Chondrocyte (in vitro differentiated cells): ENCODE data around the gene FFAR1. TPM values are rescaled to one million over a fixed set of nuclear protein-coding genes. Genes with fewer than 3 reads are reported as not detected.
"Not testable (repeated sequence)": the region's sequence is repeated elsewhere in the genome, so short reads cannot be mapped to it uniquely, and the experiment has no call there.

Source experiments
- DNase-seq: peaks from one replicate; pipeline ENCODE4 v3.0.0; 2021; ENCODE audit warnings: mixed read lengths, low spot score
- H3K27ac Mint-ChIP-seq: one replicate; pipeline ENCODE4 v1.8.0; 2021; ENCODE audit warnings: mild to moderate bottlenecking, moderate library complexity, mixed read lengths; ENCODE audit not compliant: unreplicated experiment
- H3K27me3 Mint-ChIP-seq: 2 replicates; pipeline ENCODE4 v1.8.0; 2021; ENCODE audit warnings: low read depth, mixed read lengths
- H3K36me3 Mint-ChIP-seq: 2 replicates; pipeline ENCODE4 v1.8.0; 2021; ENCODE audit warnings: low read depth, mixed read lengths
- H3K4me1 Mint-ChIP-seq: 2 replicates; pipeline ENCODE4 v1.8.0; 2021; ENCODE audit warnings: low read depth, mild to moderate bottlenecking, mixed read lengths
- H3K4me3 Mint-ChIP-seq: one replicate; pipeline ENCODE4 v1.8.0; 2021; ENCODE audit warnings: mild to moderate bottlenecking, moderate library complexity, mixed read lengths; ENCODE audit not compliant: unreplicated experiment
- H3K9me3 Mint-ChIP-seq: 2 replicates; pipeline ENCODE4 v1.8.0; 2021; ENCODE audit warnings: low read depth, mixed read lengths
- total RNA-seq: library from RNA; stranded (reverse); gene quantifications from 3 replicates; pipeline ENCODE4 v1.2.1, GENCODE V29; 2021
- TF ChIP-seq, protein P1 (sequence below): fragments of 200-600 bp; sonication (generic); IDR thresholded peaks from 2 replicates; pipeline ENCODE4 v1.5.0; 2021; ENCODE audit warnings: antibody characterized with exemption, mild to moderate bottlenecking, moderate library complexity

The FFAR1 gene
- total RNA-seq, 1 donor from 2014 or later = not detected

DNA sequence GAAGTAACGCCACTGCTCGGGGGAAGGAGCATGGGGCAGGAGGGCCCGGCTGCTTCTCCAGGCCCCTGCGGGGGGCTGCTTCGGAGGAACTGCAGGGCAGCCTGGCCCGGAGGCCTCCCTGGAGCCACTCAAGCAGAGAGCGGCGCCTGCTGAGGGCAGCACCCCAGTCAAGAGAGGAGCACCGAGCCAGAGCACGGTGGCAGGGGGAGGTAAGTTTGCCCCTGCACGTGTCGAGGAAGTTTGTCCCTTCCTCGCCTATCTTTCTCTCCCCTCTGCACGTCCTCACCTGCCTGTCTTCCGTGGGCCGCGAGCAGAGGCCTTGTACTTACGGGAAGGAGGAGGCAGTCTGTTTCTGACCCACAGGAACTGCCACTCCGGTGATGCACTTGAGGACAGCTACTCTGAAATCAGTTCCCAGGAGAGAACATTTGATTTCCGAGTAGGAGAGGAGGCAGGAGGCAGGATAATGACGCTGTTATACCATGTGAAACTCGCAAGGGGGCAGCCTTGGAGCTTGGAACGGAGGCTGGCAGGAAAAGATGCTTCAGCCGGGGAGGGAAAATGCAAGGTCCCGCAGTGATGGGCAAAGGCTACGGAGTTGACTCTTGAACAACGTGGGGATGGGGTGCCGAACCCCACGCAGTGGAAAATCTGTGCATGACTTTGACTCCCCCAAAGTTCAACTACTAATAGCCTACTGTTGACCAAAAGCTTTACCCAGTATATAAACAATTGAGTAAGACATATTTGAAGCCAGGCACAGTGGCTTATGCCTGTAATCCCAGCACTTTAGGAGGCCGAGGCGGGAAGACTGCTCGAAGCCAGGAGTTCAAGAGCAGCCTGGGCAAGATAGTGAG is 5.0 kb downstream of the FFAR1 start:
- Mint-ChIP-seq H3K4me3 (no peak overlapping the region), H3K36me3 (peaks cover 1% of the 10 kb centered on the region), H3K9me3 (no peaks in the 10 kb centered on the region), H3K27ac (no peak overlapping the region), H3K4me1 (no peaks in the 10 kb centered on the region), H3K27me3 (peaks cover 41% of the 10 kb centered on the region)
- TF ChIP-seq, protein P1, sequence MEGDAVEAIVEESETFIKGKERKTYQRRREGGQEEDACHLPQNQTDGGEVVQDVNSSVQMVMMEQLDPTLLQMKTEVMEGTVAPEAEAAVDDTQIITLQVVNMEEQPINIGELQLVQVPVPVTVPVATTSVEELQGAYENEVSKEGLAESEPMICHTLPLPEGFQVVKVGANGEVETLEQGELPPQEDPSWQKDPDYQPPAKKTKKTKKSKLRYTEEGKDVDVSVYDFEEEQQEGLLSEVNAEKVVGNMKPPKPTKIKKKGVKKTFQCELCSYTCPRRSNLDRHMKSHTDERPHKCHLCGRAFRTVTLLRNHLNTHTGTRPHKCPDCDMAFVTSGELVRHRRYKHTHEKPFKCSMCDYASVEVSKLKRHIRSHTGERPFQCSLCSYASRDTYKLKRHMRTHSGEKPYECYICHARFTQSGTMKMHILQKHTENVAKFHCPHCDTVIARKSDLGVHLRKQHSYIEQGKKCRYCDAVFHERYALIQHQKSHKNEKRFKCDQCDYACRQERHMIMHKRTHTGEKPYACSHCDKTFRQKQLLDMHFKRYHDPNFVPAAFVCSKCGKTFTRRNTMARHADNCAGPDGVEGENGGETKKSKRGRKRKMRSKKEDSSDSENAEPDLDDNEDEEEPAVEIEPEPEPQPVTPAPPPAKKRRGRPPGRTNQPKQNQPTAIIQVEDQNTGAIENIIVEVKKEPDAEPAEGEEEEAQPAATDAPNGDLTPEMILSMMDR = peak; percentile 88
- peak; percentile 76 for DNase-seq

DNA sequence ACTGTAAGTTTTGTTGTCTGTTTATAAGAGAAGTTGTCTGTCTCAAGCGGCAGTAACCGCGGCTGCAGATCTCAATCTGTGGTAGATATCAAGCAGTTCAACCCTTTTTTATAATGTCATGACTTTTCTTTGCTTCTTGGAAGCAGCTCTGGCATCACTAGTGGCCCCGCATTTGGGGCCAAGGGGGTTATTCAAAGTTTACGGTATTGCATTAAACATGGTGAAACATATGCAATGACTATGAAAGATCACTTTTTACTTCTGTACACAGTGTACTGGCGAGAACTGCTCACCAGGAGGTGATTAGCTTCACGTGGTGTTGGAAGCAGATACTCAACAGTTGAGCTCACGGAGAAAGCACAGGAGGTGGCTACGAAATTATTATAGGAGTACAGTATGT is 5.9 kb downstream of the FFAR1 start:
- peaks cover 1% of the 10 kb centered on the region for H3K36me3 Mint-ChIP-seq
- H3K9me3 Mint-ChIP-seq = no peaks in the 10 kb centered on the region
- no peaks in the 10 kb centered on the region for H3K4me1 Mint-ChIP-seq
- no peak overlapping the region for H3K27ac Mint-ChIP-seq
- H3K27me3 Mint-ChIP-seq = peaks cover 37% of the 10 kb centered on the region
- peak; percentile 15 for DNase-seq
- no peak overlapping the region for H3K4me3 Mint-ChIP-seq
- TF ChIP-seq, protein P1 = no peak

DNA sequence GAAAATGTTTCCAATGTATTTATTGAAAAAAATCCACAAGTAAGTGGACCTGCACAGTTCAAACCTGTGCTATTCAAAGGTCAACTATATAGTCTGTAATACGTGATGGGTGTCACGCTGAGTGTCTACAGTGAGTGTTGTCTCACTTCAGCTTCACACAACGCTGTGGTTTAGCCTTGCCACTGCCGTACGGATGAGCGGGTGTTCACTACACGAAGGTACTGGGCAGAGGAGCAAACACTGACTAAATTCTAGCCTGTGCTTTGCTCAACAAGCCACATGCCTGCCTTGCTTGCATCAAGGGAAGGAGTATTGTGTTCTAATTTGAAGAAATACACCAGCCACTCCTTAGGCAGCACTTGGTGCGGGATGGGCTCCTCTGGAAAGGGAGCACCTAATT is 7.2 kb downstream of the FFAR1 start:
- H3K9me3 Mint-ChIP-seq = no peaks in the 10 kb centered on the region
- no peaks in the 10 kb centered on the region for H3K36me3 Mint-ChIP-seq
- H3K4me1 Mint-ChIP-seq = no peaks in the 10 kb centered on the region
- peaks cover 25% of the 10 kb centered on the region for H3K27me3 Mint-ChIP-seq
- TF ChIP-seq, protein P1 = no peak
- no peak overlapping the region for H3K4me3 Mint-ChIP-seq
- peak; percentile 30 for DNase-seq
- H3K27ac Mint-ChIP-seq = no peak overlapping the region

DNA sequence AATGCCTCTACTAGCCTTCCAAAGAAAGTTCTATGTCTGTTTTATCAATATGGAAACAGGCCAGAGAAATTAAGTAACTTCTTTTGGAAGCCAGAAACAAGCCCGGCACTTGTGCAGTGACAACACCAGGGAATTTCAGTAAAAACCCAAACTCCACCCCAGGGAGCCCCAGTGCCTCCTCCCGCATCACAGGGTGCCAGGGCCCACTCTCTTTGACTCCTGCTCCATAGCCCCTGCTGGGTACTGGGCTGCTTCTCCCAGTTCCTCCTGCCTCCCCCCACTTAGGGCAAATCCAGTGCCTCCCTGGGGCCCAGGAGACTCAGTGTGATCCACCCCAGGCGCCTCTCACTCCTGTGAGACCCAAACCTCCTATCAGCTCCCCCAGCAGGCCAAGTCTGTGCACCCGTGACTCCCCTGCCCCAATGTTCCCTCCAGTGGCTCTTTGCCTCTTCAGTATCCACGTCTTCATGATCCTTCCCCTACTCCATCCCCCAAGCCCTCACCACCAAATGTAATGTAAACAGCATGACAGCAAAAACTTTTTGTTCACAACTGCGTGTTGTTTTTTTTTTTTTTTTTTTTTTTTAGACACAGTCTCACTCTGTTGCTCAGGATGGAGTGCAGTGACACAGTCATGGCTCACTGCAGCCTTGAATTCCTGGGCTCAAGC is 8.2 kb downstream of the FFAR1 start:
- H3K4me1 Mint-ChIP-seq = no peaks in the 10 kb centered on the region
- H3K36me3 Mint-ChIP-seq = no peaks in the 10 kb centered on the region
- H3K4me3 Mint-ChIP-seq = no peak overlapping the region
- peak; percentile 18 for DNase-seq
- H3K27me3 Mint-ChIP-seq = peaks cover 25% of the 10 kb centered on the region
- TF ChIP-seq, protein P1 = no peak
- no peak overlapping the region for H3K27ac Mint-ChIP-seq
- no peaks in the 10 kb centered on the region for H3K9me3 Mint-ChIP-seq

DNA sequence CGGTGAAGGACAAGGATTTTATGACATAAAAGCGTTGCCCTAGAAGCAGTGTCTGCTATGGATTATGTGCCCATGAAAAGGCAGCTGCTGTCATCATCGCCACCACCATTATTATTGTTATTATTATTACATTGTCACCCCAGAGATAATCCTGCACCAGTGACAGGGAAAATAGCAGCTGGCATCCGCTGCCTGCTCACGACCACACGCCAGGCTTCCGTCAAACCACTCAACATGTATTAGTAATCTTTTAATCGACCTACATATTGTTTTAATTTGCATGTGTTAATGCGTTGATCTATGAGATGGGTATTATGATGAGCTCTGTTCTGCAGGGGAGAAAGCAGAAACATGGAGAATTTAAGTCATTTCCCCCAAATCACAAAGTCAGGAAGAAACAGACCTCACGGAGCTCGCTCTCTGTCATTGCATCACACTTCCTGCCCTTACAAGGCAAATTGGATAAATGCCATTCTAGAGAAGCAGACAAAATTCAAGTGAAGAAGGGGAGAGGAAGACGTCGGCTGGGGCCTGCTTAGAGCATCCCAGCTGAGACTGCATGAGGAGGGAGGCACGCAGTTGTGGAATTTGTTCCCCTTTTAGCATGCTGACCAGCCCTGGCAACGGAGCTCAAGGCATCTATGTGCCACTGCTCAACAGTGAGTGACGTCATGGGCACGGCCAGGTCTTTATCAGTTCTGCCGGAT is 10.3 kb downstream of the FFAR1 start, which contains the start of gene FFAR3:
TSS of gene FFAR3 (plus strand) at position 594 of the 707 bp plus-strand sequence. CDS start 431 bp downstream, outside the sequence.
- Mint-ChIP-seq H3K4me3 (no peak within 1 kb of the TSS), H3K27ac (no peak within 1 kb of the TSS)
- DNase-seq = no peak

DNA sequence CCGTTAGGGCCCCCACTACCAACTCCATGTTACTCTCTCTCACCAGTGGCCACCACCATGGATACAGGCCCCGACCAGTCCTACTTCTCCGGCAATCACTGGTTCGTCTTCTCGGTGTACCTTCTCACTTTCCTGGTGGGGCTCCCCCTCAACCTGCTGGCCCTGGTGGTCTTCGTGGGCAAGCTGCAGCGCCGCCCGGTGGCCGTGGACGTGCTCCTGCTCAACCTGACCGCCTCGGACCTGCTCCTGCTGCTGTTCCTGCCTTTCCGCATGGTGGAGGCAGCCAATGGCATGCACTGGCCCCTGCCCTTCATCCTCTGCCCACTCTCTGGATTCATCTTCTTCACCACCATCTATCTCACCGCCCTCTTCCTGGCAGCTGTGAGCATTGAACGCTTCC is 11.1 kb downstream of the FFAR1 start:
- not testable (repeated sequence) for H3K4me3 Mint-ChIP-seq, H3K36me3 Mint-ChIP-seq, H3K27ac Mint-ChIP-seq, H3K9me3 Mint-ChIP-seq, DNase-seq, H3K4me1 Mint-ChIP-seq
- H3K27me3 Mint-ChIP-seq = peaks cover 24% of the 10 kb centered on the region

More for the DNA sequence above, 10.3 kb downstream of the FFAR1 start, which contains the start of gene FFAR3:
- Mint-ChIP-seq H3K9me3 (no peaks in the 10 kb centered on the region), H3K36me3 (no peaks in the 10 kb centered on the region), H3K4me1 (no peaks in the 10 kb centered on the region), H3K27me3 (peaks cover 27% of the 10 kb centered on the region)
- TF ChIP-seq, protein P1 = no peak

DNA sequence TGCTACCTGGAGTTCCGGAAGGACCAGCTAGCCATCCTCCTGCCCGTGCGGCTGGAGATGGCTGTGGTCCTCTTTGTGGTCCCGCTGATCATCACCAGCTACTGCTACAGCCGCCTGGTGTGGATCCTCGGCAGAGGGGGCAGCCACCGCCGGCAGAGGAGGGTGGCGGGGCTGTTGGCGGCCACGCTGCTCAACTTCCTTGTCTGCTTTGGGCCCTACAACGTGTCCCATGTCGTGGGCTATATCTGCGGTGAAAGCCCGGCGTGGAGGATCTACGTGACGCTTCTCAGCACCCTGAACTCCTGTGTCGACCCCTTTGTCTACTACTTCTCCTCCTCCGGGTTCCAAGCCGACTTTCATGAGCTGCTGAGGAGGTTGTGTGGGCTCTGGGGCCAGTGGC is 11.7 kb downstream of the FFAR1 start:
- not testable (repeated sequence) for H3K36me3 Mint-ChIP-seq, H3K9me3 Mint-ChIP-seq, DNase-seq, H3K4me3 Mint-ChIP-seq, H3K27ac Mint-ChIP-seq, H3K4me1 Mint-ChIP-seq
- peaks cover 24% of the 10 kb centered on the region for H3K27me3 Mint-ChIP-seq
